ENCODE data around the gene FMNL3. TPM values are rescaled to one million over a fixed set of nuclear protein-coding genes. Genes with fewer than 3 reads are reported as not detected.
A peak's percentile ranks its signal among the peaks of the same experiment; 100 is the strongest.

The FMNL3 gene
- polyA plus RNA-seq, 2 donors: 1.4 to 1.7 TPM

DNA sequence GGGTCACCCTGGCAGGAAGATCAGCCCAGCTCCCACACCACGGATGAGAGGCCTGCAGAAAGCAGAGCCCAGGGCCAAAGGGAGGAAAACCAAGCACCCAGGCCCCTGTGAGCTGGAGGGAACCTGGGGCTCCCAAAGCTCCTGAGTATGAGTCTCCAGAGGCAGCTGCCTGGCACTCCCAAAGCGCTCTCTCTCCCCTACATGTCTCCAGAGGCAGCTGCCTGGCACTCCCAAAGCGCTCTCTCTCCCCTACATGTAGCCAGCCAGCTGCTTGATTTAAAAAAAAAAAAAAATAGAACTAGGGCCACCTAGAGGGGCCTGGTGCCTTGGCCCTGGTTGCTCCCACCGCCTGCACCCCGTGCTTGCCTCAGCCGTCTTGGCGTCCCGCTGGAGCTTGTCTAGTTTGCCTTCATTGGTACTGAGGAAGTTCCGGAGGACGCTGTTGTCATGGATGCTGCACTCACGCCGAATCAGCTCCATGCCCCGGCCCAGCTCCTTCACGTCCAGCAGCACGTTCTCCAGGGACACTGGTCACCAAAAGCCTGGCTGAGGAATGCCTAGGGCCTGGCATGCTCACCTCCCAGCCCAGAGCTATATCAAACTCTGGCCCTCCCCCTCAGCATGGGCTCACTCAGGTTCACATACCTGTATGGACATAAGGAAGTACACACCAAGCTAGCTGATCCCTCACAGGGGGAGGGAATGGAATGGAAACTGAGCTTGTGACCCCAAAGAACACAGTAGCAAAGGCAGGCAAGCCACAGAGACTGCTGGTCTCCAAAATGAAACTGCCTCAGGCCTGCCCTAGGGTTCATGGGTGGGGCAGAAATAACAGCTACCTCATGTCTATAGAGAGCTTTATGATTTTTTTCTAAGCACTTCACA, 59.1 kb downstream of the FMNL3 start:
- no peaks in the 10 kb centered on the region for H3K27me3 ChIP-seq (ENCODE audit: control insufficient read depth in 1 of 2, insufficient read depth in 2 of 2, low read length in 2 of 2)
- H3K4me3 ChIP-seq (ENCODE audit: low read depth in 1 of 2, low read length in 2 of 2): no peak overlapping the region
- peak overlapping the region in 1 of 2 donors; percentile 16 for H3K27ac ChIP-seq (ENCODE audit: low read depth in 2 of 2, low read length in 1 of 2)
- no peaks in the 10 kb centered on the region for H3K9me3 ChIP-seq (ENCODE audit: control insufficient read depth in 2 of 2, insufficient read depth in 1 of 2, low read depth in 1 of 2, low read length in 1 of 2)
- peaks cover 3 to 10% of the 10 kb centered on the region in 2 donors for H3K4me1 ChIP-seq (ENCODE audit: control insufficient read depth in 2 of 2, insufficient read depth in 2 of 2, low read length in 1 of 2)
- 79 to 80% methylated on average over 15 of the region's 15 CpGs for WGBS, 2 donors
- peaks cover 0 to 16% of the 10 kb centered on the region in 2 donors for H3K36me3 ChIP-seq (ENCODE audit: control insufficient read depth in 2 of 2, insufficient read depth in 2 of 2, low read length in 1 of 2)

DNA sequence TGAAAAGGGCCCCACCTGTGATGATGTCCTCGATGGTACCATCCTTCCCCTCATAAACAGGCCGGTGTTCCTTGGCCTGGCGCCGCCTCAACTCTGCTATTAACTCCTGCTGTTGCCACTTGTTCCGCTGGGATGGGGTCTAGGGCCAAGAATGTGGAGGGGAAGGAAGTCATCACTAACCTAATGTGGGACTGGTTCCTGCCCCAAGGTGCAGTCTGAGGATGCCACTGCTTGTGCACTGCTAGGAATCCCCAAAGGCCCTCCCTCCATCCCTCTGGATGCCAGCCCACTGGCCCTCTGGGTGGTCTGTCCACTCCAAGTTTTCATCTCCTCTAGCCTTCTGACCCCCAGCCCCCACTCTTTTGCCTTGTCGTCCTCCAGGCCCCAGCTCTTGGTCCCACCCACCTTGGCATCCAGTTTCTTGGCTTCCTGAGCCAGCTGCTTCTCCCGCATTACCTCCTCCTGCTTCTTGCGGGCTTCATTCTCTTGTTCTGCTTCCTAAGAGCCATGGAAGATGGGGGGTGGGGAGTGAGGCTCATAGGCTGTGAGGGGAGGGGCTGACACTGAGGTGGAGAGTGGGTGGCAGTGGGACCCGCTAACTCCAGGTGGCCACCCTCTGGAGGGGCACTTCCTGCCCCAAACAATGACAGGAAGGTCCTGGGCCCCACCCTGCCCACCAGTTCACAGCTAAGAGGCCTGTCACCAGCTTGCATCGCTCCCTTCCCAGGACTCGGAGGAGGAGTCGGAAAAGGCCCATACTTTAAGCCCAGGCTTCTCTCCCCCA, 60.1 kb downstream of the FMNL3 start:
- Histone ChIP-seq H3K27me3 (ENCODE audit: control insufficient read depth in 1 of 2, insufficient read depth in 2 of 2, low read length in 2 of 2) (no peaks in the 10 kb centered on the region), H3K4me1 (ENCODE audit: control insufficient read depth in 2 of 2, insufficient read depth in 2 of 2, low read length in 1 of 2) (peaks cover 3 to 13% of the 10 kb centered on the region in 2 donors), H3K36me3 (ENCODE audit: control insufficient read depth in 2 of 2, insufficient read depth in 2 of 2, low read length in 1 of 2) (peaks cover 0 to 21% of the 10 kb centered on the region in 2 donors), H3K9me3 (ENCODE audit: control insufficient read depth in 2 of 2, insufficient read depth in 1 of 2, low read depth in 1 of 2, low read length in 1 of 2) (no peaks in the 10 kb centered on the region), H3K27ac (ENCODE audit: low read depth in 2 of 2, low read length in 1 of 2) (peak overlapping the region in 1 of 2 donors; percentile 6), H3K4me3 (ENCODE audit: low read depth in 1 of 2, low read length in 2 of 2) (no peak overlapping the region)
- WGBS, 2 donors: 71 to 72% methylated on average over 12 of the region's 12 CpGs

- 94 to 99% methylated on average over 7 of the region's 7 CpGs for WGBS, 2 donors
- Histone ChIP-seq H3K36me3 (ENCODE audit: control insufficient read depth in 2 of 2, insufficient read depth in 2 of 2, low read length in 1 of 2) (peaks cover 0 to 21% of the 10 kb centered on the region in 2 donors), H3K27me3 (ENCODE audit: control insufficient read depth in 1 of 2, insufficient read depth in 2 of 2, low read length in 2 of 2) (no peaks in the 10 kb centered on the region), H3K27ac (ENCODE audit: low read depth in 2 of 2, low read length in 1 of 2) (peak overlapping the region in 1 of 2 donors; percentile 6), H3K4me1 (ENCODE audit: control insufficient read depth in 2 of 2, insufficient read depth in 2 of 2, low read length in 1 of 2) (peaks cover 3 to 15% of the 10 kb centered on the region in 2 donors), H3K4me3 (ENCODE audit: low read depth in 1 of 2, low read length in 2 of 2) (no peak overlapping the region), H3K9me3 (ENCODE audit: control insufficient read depth in 2 of 2, insufficient read depth in 1 of 2, low read depth in 1 of 2, low read length in 1 of 2) (no peaks in the 10 kb centered on the region)
Measured at GRCh38 chr12:49646331-49646830, 60.8 kb downstream of the FMNL3 start.

GRCh38 chr12:49645146-49646039, 61.8 kb downstream of the FMNL3 start:
- Histone ChIP-seq H3K36me3 (ENCODE audit: control insufficient read depth in 2 of 2, insufficient read depth in 2 of 2, low read length in 1 of 2) (peaks cover 0 to 21% of the 10 kb centered on the region in 2 donors), H3K9me3 (ENCODE audit: control insufficient read depth in 2 of 2, insufficient read depth in 1 of 2, low read depth in 1 of 2, low read length in 1 of 2) (no peaks in the 10 kb centered on the region), H3K27ac (ENCODE audit: low read depth in 2 of 2, low read length in 1 of 2) (no peak overlapping the region), H3K4me1 (ENCODE audit: control insufficient read depth in 2 of 2, insufficient read depth in 2 of 2, low read length in 1 of 2) (peaks cover 3 to 15% of the 10 kb centered on the region in 2 donors), H3K4me3 (ENCODE audit: low read depth in 1 of 2, low read length in 2 of 2) (no peak overlapping the region), H3K27me3 (ENCODE audit: control insufficient read depth in 1 of 2, insufficient read depth in 2 of 2, low read length in 2 of 2) (no peaks in the 10 kb centered on the region)
- WGBS, 2 donors: 89 to 92% methylated on average over 6 of the region's 6 CpGs

DNA sequence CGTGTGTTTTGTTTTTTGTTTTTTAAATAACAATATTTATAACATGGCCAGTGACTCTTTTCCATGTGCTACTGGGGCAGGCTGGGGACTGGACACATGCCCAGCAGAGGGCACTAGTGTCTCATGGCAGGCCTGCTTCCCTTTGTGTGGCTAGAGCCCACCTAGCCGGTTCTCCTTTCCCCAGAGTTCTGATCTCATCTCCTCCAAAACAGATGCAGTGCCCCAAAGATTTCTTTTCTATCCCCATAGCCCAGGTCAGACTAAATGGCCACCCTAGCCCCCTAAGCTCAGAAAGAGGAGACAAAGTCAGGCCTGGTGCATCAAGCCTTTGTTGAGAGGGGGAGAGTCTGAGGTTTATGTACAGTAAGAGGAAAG, 62.6 kb downstream of the FMNL3 start:
- H3K27ac ChIP-seq (ENCODE audit: low read depth in 2 of 2, low read length in 1 of 2): peak overlapping the region in 1 of 2 donors; percentile 72
- no peaks in the 10 kb centered on the region for H3K9me3 ChIP-seq (ENCODE audit: control insufficient read depth in 2 of 2, insufficient read depth in 1 of 2, low read depth in 1 of 2, low read length in 1 of 2)
- no peak overlapping the region for H3K4me3 ChIP-seq (ENCODE audit: low read depth in 1 of 2, low read length in 2 of 2)
- H3K4me1 ChIP-seq (ENCODE audit: control insufficient read depth in 2 of 2, insufficient read depth in 2 of 2, low read length in 1 of 2): peaks cover 3 to 15% of the 10 kb centered on the region in 2 donors
- WGBS, 2 donors: 8% methylated on average over 2 of the region's 2 CpGs
- peaks cover 0 to 21% of the 10 kb centered on the region in 2 donors for H3K36me3 ChIP-seq (ENCODE audit: control insufficient read depth in 2 of 2, insufficient read depth in 2 of 2, low read length in 1 of 2)
- H3K27me3 ChIP-seq (ENCODE audit: control insufficient read depth in 1 of 2, insufficient read depth in 2 of 2, low read length in 2 of 2): no peaks in the 10 kb centered on the region

- Histone ChIP-seq H3K27me3 (ENCODE audit: control insufficient read depth in 1 of 2, insufficient read depth in 2 of 2, low read length in 2 of 2) (no peaks in the 10 kb centered on the region), H3K4me1 (ENCODE audit: control insufficient read depth in 2 of 2, insufficient read depth in 2 of 2, low read length in 1 of 2) (peaks cover 3 to 15% of the 10 kb centered on the region in 2 donors), H3K36me3 (ENCODE audit: control insufficient read depth in 2 of 2, insufficient read depth in 2 of 2, low read length in 1 of 2) (peaks cover 0 to 20% of the 10 kb centered on the region in 2 donors), H3K27ac (ENCODE audit: low read depth in 2 of 2, low read length in 1 of 2) (peak overlapping the region; percentile 4 to 72), H3K4me3 (ENCODE audit: low read depth in 1 of 2, low read length in 2 of 2) (no peak overlapping the region), H3K9me3 (ENCODE audit: control insufficient read depth in 2 of 2, insufficient read depth in 1 of 2, low read depth in 1 of 2, low read length in 1 of 2) (no peaks in the 10 kb centered on the region)
- 43 to 58% methylated on average over 10 of the region's 10 CpGs for WGBS, 2 donors
Measured at GRCh38 chr12:49643961-49644619, 63.1 kb downstream of the FMNL3 start.

- 86 to 91% methylated on average over 7 of the region's 7 CpGs for whole genome bisulfite sequencing, 2 donors
- Histone ChIP-seq H3K36me3 (ENCODE audit: control insufficient read depth in 2 of 2, insufficient read depth in 2 of 2, low read length in 1 of 2) (peaks cover 0 to 15% of the 10 kb centered on the region in 2 donors), H3K9me3 (ENCODE audit: control insufficient read depth in 2 of 2, insufficient read depth in 1 of 2, low read depth in 1 of 2, low read length in 1 of 2) (no peaks in the 10 kb centered on the region)
Measured at GRCh38 chr12:49643135-49643534, 64.1 kb downstream of the FMNL3 start.

GRCh38 chr12:49642370-49642802, 64.8 kb downstream of the FMNL3 start:
- Histone ChIP-seq H3K36me3 (ENCODE audit: control insufficient read depth in 2 of 2, insufficient read depth in 2 of 2, low read length in 1 of 2) (peaks cover 0 to 15% of the 10 kb centered on the region in 2 donors), H3K4me3 (ENCODE audit: low read depth in 1 of 2, low read length in 2 of 2) (no peak overlapping the region), H3K9me3 (ENCODE audit: control insufficient read depth in 2 of 2, insufficient read depth in 1 of 2, low read depth in 1 of 2, low read length in 1 of 2) (no peaks in the 10 kb centered on the region), H3K4me1 (ENCODE audit: control insufficient read depth in 2 of 2, insufficient read depth in 2 of 2, low read length in 1 of 2) (peaks cover 3 to 15% of the 10 kb centered on the region in 2 donors), H3K27me3 (ENCODE audit: control insufficient read depth in 1 of 2, insufficient read depth in 2 of 2, low read length in 2 of 2) (no peaks in the 10 kb centered on the region), H3K27ac (ENCODE audit: low read depth in 2 of 2, low read length in 1 of 2) (peak overlapping the region; percentile 49 to 75)
- WGBS, 2 donors: 68 to 74% methylated on average over 11 of the region's 11 CpGs

More at GRCh38 chr12:49643135-49643534, 64.1 kb downstream of the FMNL3 start:
- Histone ChIP-seq H3K27me3 (ENCODE audit: control insufficient read depth in 1 of 2, insufficient read depth in 2 of 2, low read length in 2 of 2) (no peaks in the 10 kb centered on the region), H3K4me3 (ENCODE audit: low read depth in 1 of 2, low read length in 2 of 2) (no peak overlapping the region), H3K4me1 (ENCODE audit: control insufficient read depth in 2 of 2, insufficient read depth in 2 of 2, low read length in 1 of 2) (peaks cover 3 to 15% of the 10 kb centered on the region in 2 donors), H3K27ac (ENCODE audit: low read depth in 2 of 2, low read length in 1 of 2) (peak overlapping the region in 1 of 2 donors; percentile 24)
